Anterior cingulate cortex (tissue), 58 donors: ENCODE results near the gene HDGF.

Experiments
- DNase-seq, 58 donors: peaks; one replicate each; lab custom pipeline; 2025; lab: John Stamatoyannopoulos, UW

The HDGF gene

GRCh38 chr1:156705918-156706656 is 45.4 kb downstream of the HDGF start:
- peak in 42 of 58 donors; percentile 5 to 74 (median 32) for DNase-seq

GRCh38 chr1:156705321-156705917 is 46.1 kb downstream of the HDGF start, which contains the start of gene CRABP2:
Gene CRABP2, minus strand, starts transcription at chr1:156705583. Its CDS starts 137 bp downstream, at chr1:156705446.
- peak in 10 of 58 donors; percentile 6 to 68 (median 40) for DNase-seq

- DNase-seq = peak in 7 of 58 donors; percentile 13 to 57 (median 26)
These were observed 46.5 kb downstream of the HDGF start for GRCh38 chr1:156704930-156705320.

- DNase-seq = no peak
These were observed 47.2 kb downstream of the HDGF start for GRCh38 chr1:156704166-156704711.

GRCh38 chr1:156703741-156704140 is 47.7 kb downstream of the HDGF start:
- no peak for DNase-seq

- no peak for DNase-seq
These were observed 48.1 kb downstream of the HDGF start for GRCh38 chr1:156703336-156703735.

- no peak for DNase-seq
These were observed 50.5 kb downstream of the HDGF start for GRCh38 chr1:156700736-156701531.

- no peak for DNase-seq
These were observed 52.5 kb downstream of the HDGF start for GRCh38 chr1:156698995-156699394.

GRCh38 chr1:156697481-156697880 is 54.0 kb downstream of the HDGF start:
- DNase-seq = no peak

- DNase-seq = no peak
These were observed 54.7 kb downstream of the HDGF start for GRCh38 chr1:156696755-156697154.

- no peak for DNase-seq
These were observed 56.8 kb downstream of the HDGF start for GRCh38 chr1:156694690-156694962.

GRCh38 chr1:156693848-156694689 is 57.4 kb downstream of the HDGF start:
- DNase-seq = no peak

- DNase-seq = no peak
These were observed 58.3 kb downstream of the HDGF start for GRCh38 chr1:156692925-156693847.

- DNase-seq = no peak
These were observed 59.0 kb downstream of the HDGF start for GRCh38 chr1:156692441-156692924.
